Bone marrow (tissue), 2 donors: ENCODE data around the gene MAGI2.

Source experiments
- DNase-seq, 2 donors: peaks; one replicate each; lab custom pipeline; 2025; lab: John Stamatoyannopoulos, UW

The MAGI2 gene

GRCh38 chr7:78787854-78788253 lies 665.6 kb downstream of the MAGI2 start:
- DNase-seq, result no peak

- no peak for DNase-seq
Measured at GRCh38 chr7:78786055-78786454, 667.4 kb downstream of the MAGI2 start.

- no peak for DNase-seq
Measured at GRCh38 chr7:78783179-78783962, 670.1 kb downstream of the MAGI2 start.

GRCh38 chr7:78780560-78780959 lies 672.9 kb downstream of the MAGI2 start:
- DNase-seq, result no peak

- DNase-seq, result no peak
Measured at GRCh38 chr7:78779788-78780187, 673.7 kb downstream of the MAGI2 start.

GRCh38 chr7:78777829-78778228 lies 675.6 kb downstream of the MAGI2 start:
- DNase-seq, result no peak

GRCh38 chr7:78770422-78771410 lies 682.8 kb downstream of the MAGI2 start:
- DNase-seq, result no peak

GRCh38 chr7:78769481-78770101 lies 683.9 kb downstream of the MAGI2 start:
- DNase-seq, result no peak

GRCh38 chr7:78768859-78769258 lies 684.6 kb downstream of the MAGI2 start:
- DNase-seq, result no peak

GRCh38 chr7:78765943-78766729 lies 687.3 kb downstream of the MAGI2 start:
- DNase-seq, result no peak

GRCh38 chr7:78764571-78764970 lies 688.9 kb downstream of the MAGI2 start:
- no peak for DNase-seq

GRCh38 chr7:78762625-78763024 lies 690.8 kb downstream of the MAGI2 start:
- DNase-seq, result no peak

GRCh38 chr7:78760620-78761355 lies 692.7 kb downstream of the MAGI2 start:
- no peak for DNase-seq

- DNase-seq, result no peak
Measured at GRCh38 chr7:78752554-78752953, 700.9 kb downstream of the MAGI2 start.

GRCh38 chr7:78751253-78751652 lies 702.2 kb downstream of the MAGI2 start:
- DNase-seq, result no peak

GRCh38 chr7:78749052-78749746 lies 704.3 kb downstream of the MAGI2 start:
- DNase-seq, result no peak

- no peak for DNase-seq
Measured at GRCh38 chr7:78747592-78747991, 705.9 kb downstream of the MAGI2 start.

GRCh38 chr7:78746301-78746700 lies 707.2 kb downstream of the MAGI2 start:
- no peak for DNase-seq

- no peak for DNase-seq
Measured at GRCh38 chr7:78742694-78743093, 710.8 kb downstream of the MAGI2 start.

- DNase-seq, result no peak
Measured at GRCh38 chr7:78736548-78736947, 716.9 kb downstream of the MAGI2 start.
